GM12878 (cell line): ENCODE measurements around the gene LRRN1. TPM values are rescaled to one million over a fixed set of nuclear protein-coding genes. Genes with fewer than 3 reads are reported as not detected.

ENCODE experiments used
- ATAC-seq: fragments of 200-7000 bp; cut with Tn5 transposase; 3 replicates; pipeline ENCODE4 v1.9.1; 2020; ENCODE audit warnings: mild to moderate bottlenecking, moderate library complexity
- BruUV-seq: library from RNA; stranded (reverse); fragments of 400-500 nt; replicated peaks from 2 replicates; lab custom pipeline; 2021; lab: Mats Ljungman, UMichigan
- CTCF ChIA-PET: fragments of 300-600 bp; sonication (Branson Sonifier 250); formaldehyde crosslinking; extraction: SDS; loops from one replicate; lab custom pipeline; 2021; ENCODE audit warnings: inconsistent platforms; lab: Yijun Ruan, JAX
- POLR2A ChIA-PET: fragments of 350-600 bp; formaldehyde crosslinking; extraction: SDS; loops from one replicate; lab custom pipeline; 2021; ENCODE audit warnings: inconsistent platforms; lab: Charles Lee
- RAD21 ChIA-PET: fragments of 300-600 bp; sonication (Branson Sonifier 250); formaldehyde crosslinking; loops from one replicate; lab custom pipeline; 2023; ENCODE audit warnings: antibody characterized with exemption; ENCODE audit not compliant: unreplicated experiment; lab: Charles Lee
- SMC1A ChIA-PET: fragments of 300-600 bp; sonication (Branson Sonifier 250); formaldehyde crosslinking; loops from one replicate; lab custom pipeline; 2023; ENCODE audit not compliant: unreplicated experiment, uncharacterized antibody; lab: Charles Lee
- DNase-seq: peaks from one replicate; pipeline ENCODE4 v3.0.0-alpha.2; 2011; ENCODE audit warnings: low read depth, low spot score
- FAIRE-seq: peaks from 3 replicates; lab custom pipeline; 2011; peaks lifted over from hg19 to GRCh38; lab: Jason Lieb, UNC
- H2AFZ ChIP-seq: 2 replicates; pipeline ENCODE4 v1.6.0; 2011; ENCODE audit warnings: low read depth, low read length, control low read depth; ENCODE audit not compliant: control insufficient read depth
- H3K27ac ChIP-seq: 2 replicates; pipeline ENCODE4 v1.5.1; 2011; ENCODE audit warnings: control low read depth; ENCODE audit not compliant: control insufficient read depth, insufficient read depth
- H3K27me3 ChIP-seq, 2 experiments: replicated peaks in 1 of 2; 2 replicates each; pipeline versions ENCODE4 v1.6.0 to v1.6.1; 2011; ENCODE audit warnings: low read length in 1 of 2; ENCODE audit not compliant: control insufficient read depth in 2 of 2, insufficient read depth in 2 of 2
- H3K36me3 ChIP-seq, 2 experiments: 2 replicates each; pipeline ENCODE4 v1.5.1; 2011; ENCODE audit warnings: low read length in 1 of 2; ENCODE audit not compliant: control insufficient read depth in 2 of 2, insufficient read depth in 2 of 2
- H3K4me1 ChIP-seq: 2 replicates; pipeline ENCODE4 v1.6.1; 2011; ENCODE audit warnings: mild to moderate bottlenecking, low read length, moderate library complexity, mixed read lengths; ENCODE audit not compliant: control insufficient read depth, insufficient read depth
- H3K4me2 ChIP-seq: 2 replicates; pipeline ENCODE4 v1.6.0; 2011; ENCODE audit warnings: control low read depth; ENCODE audit not compliant: control insufficient read depth, insufficient read depth
- H3K4me3 ChIP-seq: fragments of 200-600 bp; sonication (generic); 2 replicates; pipeline ENCODE4 v1.5.1; 2016
- H3K79me2 ChIP-seq: 2 replicates; pipeline ENCODE4 v1.6.0; 2011; ENCODE audit warnings: low read length; ENCODE audit not compliant: control insufficient read depth, insufficient read depth
- H3K9ac ChIP-seq: 2 replicates; pipeline ENCODE4 v1.8.0; 2011; ENCODE audit warnings: low read length, control low read depth, mixed read lengths; ENCODE audit not compliant: control insufficient read depth, insufficient read depth
- H3K9me3 ChIP-seq: replicated peaks from 3 replicates; pipeline ENCODE4 v1.5.1; 2011; ENCODE audit warnings: mild to moderate bottlenecking, low read length; ENCODE audit not compliant: control insufficient read depth, insufficient read depth
- H4K20me1 ChIP-seq: 2 replicates; pipeline ENCODE4 v1.6.0; 2011; ENCODE audit not compliant: control insufficient read depth, insufficient read depth
- HDAC6 ChIP-seq: fragments of 200-600 bp; sonication (generic); IDR thresholded peaks from one replicate; pipeline ENCODE4 v1.8.0; 2017; ENCODE audit warnings: antibody characterized with exemption; ENCODE audit not compliant: unreplicated experiment
- NR2C2 ChIP-seq: IDR thresholded peaks from 2 replicates; pipeline ENCODE4 v1.6.1; 2011; ENCODE audit warnings: borderline replicate concordance, low read depth; ENCODE audit not compliant: control insufficient read depth, insufficient read length
- WGBS: methylation state at CpG from one replicate; pipeline ENCODE4 v1.1.6; 2016; ENCODE audit warnings: low lambda C conversion rate; ENCODE audit not compliant: insufficient replicate concordance, insufficient coverage; ENCODE audit errors: missing lambda C conversion rate; 5-methylcytosine and 5-hydroxymethylcytosine counted together
- in situ Hi-C: fragments of 300-500 bp; cut with MboI; formaldehyde crosslinking; loops from 9 replicates; pipeline ENCODE4 v1.14.3; 2018; ENCODE audit warnings: mixed read lengths
- intact Hi-C: fragments of 100-400 bp; cut with micrococcal nuclease; formaldehyde crosslinking; loops from one replicate; pipeline ENCODE4 v1.14.2; 2022; ENCODE audit not compliant: unreplicated experiment
- polyA plus RNA-seq, 11 experiments: library from polyadenylated mRNA; depleted of rRNA in 4 of 11; unstranded in 6 of 11; stranded (reverse) in 5 of 11; fragments of >200 nt; fragmentation: Nextera tagmentation in 4 of 11; fragmentation: Illumina TruSeq in 1 of 11; extraction: Ambion mirVana in 4 of 11; extraction: Trizol in 1 of 11; gene quantifications; 1 replicate in 1 of 11; 2 replicates in 10 of 11; pipeline versions ENCODE4 v1.2.1 to v1.2.3, GENCODE V29; 2011 to 2016; ENCODE audit warnings: inconsistent platforms in 2 of 11, missing spikeins in 2 of 11, low read depth in 1 of 11
- total RNA-seq, 4 experiments: library from RNA; depleted of rRNA in 3 of 4; stranded (reverse); fragments of >200 nt in 3 of 4; fragmentation: Illumina TruSeq in 1 of 4; extraction: Trizol in 1 of 4; gene quantifications; 2 replicates each; pipeline versions ENCODE4 v1.2.1 to v1.2.3, GENCODE V29; 2013 to 2021
- TF ChIP-seq, protein P1 (sequence below): fragments of 450-650 bp; formaldehyde crosslinking; IDR thresholded peaks from 2 replicates; pipeline ENCODE4 v1.5.0; 2022; ENCODE audit warnings: mild to moderate bottlenecking, missing genetic modification characterization

LRRN1 gene
- total and polyA plus RNA-seq, 10 of the 15 experiments (the other 5 are each of a cell fraction or from before 2014, with no cell fraction given): 0.01 to 0.04 TPM; not detected in 8

GRCh38 chr3:3792391-3792790 is 6.8 kb upstream of the LRRN1 start:
- in situ Hi-C loops: no loop called here
- Histone ChIP-seq H3K27me3 (no peaks in the 10 kb centered on the region; a peak in 2 of 4 replicates), H3K4me2 (no peak overlapping the region)
- SMC1A ChIA-PET: no interaction called here
- 14% methylated on average over 1 of the region's 1 CpG for WGBS
- no peak for TF ChIP-seq HDAC6
- TF ChIP-seq NR2C2: no peak
- TF ChIP-seq, all 136 proteins: peak for 0
- Histone ChIP-seq H3K27ac (no peak overlapping the region), H3K79me2 (no peaks in the 10 kb centered on the region), H3K4me3 (no peak overlapping the region), H2AFZ (no peak overlapping the region), H3K4me1 (no peaks in the 10 kb centered on the region), H3K9ac (no peak overlapping the region), H4K20me1 (no peaks in the 10 kb centered on the region), H3K36me3 (no peaks in the 10 kb centered on the region), H3K9me3 (no peaks in the 10 kb centered on the region; the same call in 2 of the 3 replicates)
- no peak for DNase-seq
- ATAC-seq: no peak
- intact Hi-C loops: no loop called here
- no TSS peak for BruUV-seq
- RAD21 ChIA-PET: no interaction called here
- FAIRE-seq: no peak
- CTCF ChIA-PET: no interaction called here
- POLR2A ChIA-PET: no interaction called here

- Histone ChIP-seq H2AFZ (no peak overlapping the region), H4K20me1 (no peaks in the 10 kb centered on the region), H3K79me2 (no peaks in the 10 kb centered on the region), H3K27ac (no peak overlapping the region), H3K9me3 (no peaks in the 10 kb centered on the region; the same call in 2 of the 3 replicates), H3K36me3 (no peaks in the 10 kb centered on the region), H3K9ac (no peak overlapping the region), H3K4me2 (peak overlapping the region; percentile 11; the same call in 1 of the 2 replicates), H3K4me1 (no peaks in the 10 kb centered on the region), H3K4me3 (0 out of 2 replicates have a peak overlapping the region, but pooled peaks have one; percentile 41), H3K27me3 (peaks cover 4 to 10% of the 10 kb centered on the region in 2 experiments)
- no peak for FAIRE-seq
- CTCF ChIA-PET: no interaction called here
- RAD21 ChIA-PET: no interaction called here
- BruUV-seq: no TSS peak
- intact Hi-C loops: no loop called here
- TF ChIP-seq, protein P1, sequence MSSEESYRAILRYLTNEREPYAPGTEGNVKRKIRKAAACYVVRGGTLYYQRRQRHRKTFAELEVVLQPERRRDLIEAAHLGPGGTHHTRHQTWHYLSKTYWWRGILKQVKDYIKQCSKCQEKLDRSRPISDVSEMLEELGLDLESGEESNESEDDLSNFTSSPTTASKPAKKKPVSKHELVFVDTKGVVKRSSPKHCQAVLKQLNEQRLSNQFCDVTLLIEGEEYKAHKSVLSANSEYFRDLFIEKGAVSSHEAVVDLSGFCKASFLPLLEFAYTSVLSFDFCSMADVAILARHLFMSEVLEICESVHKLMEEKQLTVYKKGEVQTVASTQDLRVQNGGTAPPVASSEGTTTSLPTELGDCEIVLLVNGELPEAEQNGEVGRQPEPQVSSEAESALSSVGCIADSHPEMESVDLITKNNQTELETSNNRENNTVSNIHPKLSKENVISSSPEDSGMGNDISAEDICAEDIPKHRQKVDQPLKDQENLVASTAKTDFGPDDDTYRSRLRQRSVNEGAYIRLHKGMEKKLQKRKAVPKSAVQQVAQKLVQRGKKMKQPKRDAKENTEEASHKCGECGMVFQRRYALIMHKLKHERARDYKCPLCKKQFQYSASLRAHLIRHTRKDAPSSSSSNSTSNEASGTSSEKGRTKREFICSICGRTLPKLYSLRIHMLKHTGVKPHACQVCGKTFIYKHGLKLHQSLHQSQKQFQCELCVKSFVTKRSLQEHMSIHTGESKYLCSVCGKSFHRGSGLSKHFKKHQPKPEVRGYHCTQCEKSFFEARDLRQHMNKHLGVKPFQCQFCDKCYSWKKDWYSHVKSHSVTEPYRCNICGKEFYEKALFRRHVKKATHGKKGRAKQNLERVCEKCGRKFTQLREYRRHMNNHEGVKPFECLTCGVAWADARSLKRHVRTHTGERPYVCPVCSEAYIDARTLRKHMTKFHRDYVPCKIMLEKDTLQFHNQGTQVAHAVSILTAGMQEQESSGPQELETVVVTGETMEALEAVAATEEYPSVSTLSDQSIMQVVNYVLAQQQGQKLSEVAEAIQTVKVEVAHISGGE (CRISPR knock-in tag): no peak
- no peak for DNase-seq
- ATAC-seq: no peak
- 4% methylated on average over 37 of the region's 37 CpGs for WGBS
- SMC1A ChIA-PET: no interaction called here
- POLR2A ChIA-PET: no interaction called here
- in situ Hi-C loops: no loop called here
Measured at GRCh38 chr3:3798631-3799113, 559 bp upstream of the LRRN1 start.
